Activated naive CD8-positive, alpha-beta T cell (primary cell): Measurements from ENCODE around the gene UGGT2.

Experiments used
- H3K27ac Mint-ChIP-seq: one replicate; pipeline ENCODE4 v1.8.0; 2021; ENCODE audit warnings: mixed read lengths
- H3K27me3 Mint-ChIP-seq: one replicate; pipeline ENCODE4 v1.8.0; 2021; ENCODE audit warnings: mixed read lengths
- H3K36me3 Mint-ChIP-seq: one replicate; pipeline ENCODE4 v1.8.0; 2021; ENCODE audit warnings: mixed read lengths
- H3K4me1 Mint-ChIP-seq: one replicate; pipeline ENCODE4 v1.8.0; 2021; ENCODE audit warnings: low read depth, mixed read lengths
- H3K4me3 Mint-ChIP-seq: one replicate; pipeline ENCODE4 v1.8.0; 2021; ENCODE audit warnings: mild to moderate bottlenecking, mixed read lengths
- H3K9me3 Mint-ChIP-seq: one replicate; pipeline ENCODE4 v1.8.0; 2021; ENCODE audit warnings: low read depth, mixed read lengths

The UGGT2 gene

DNA sequence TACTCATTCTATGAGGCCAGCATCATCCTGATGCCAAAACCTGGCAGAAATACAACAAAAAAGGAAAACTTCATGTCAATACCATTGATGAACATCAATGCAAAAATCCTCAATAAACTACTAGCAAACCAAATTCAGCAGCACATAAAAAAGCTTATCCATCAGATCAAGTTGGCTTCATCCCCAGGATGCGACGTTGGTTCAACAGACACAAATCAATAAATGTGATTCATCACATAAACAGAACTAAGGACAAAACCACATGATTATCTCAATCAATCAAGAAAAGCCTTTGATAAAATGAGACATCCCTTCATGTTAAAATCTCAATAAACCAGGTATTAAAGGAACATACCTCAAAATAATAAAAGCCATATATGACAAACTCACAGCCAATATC is 134.3 kb downstream of the UGGT2 start:
- Mint-ChIP-seq H3K9me3 (peaks cover 7% of the 10 kb centered on the region), H3K4me1 (no peaks in the 10 kb centered on the region), H3K27ac (no peak overlapping the region), H3K36me3 (no peaks in the 10 kb centered on the region), H3K4me3 (no peak overlapping the region), H3K27me3 (no peaks in the 10 kb centered on the region)

DNA sequence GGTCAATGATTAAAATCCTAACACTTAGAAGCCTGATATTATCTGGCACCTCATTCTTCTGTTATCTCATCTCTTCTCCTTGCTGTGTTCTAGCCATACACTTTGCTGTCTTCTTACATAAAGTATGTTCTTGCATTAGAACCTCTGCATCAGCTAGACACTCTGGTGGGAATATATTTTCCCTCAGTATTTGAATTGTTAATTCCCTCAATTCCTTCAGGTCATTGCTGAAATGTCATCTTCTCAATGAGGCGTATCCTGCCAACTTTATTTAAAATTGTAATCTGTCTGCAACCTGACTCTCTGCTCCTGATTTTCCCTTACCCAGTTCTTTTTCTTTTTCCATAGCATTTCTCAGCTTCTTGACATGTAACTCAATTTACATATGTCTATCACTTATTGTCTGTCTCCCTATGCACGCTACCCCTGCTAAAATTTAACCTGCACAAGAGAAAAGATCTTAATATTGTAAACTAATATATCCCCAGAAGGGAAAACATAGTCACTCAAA is 138.2 kb downstream of the UGGT2 start:
- H3K27ac Mint-ChIP-seq: no peak overlapping the region
- peaks cover 7% of the 10 kb centered on the region for H3K9me3 Mint-ChIP-seq
- no peaks in the 10 kb centered on the region for H3K36me3 Mint-ChIP-seq
- H3K4me1 Mint-ChIP-seq: no peaks in the 10 kb centered on the region
- H3K27me3 Mint-ChIP-seq: no peaks in the 10 kb centered on the region
- H3K4me3 Mint-ChIP-seq: no peak overlapping the region

- Mint-ChIP-seq H3K27ac (no peak overlapping the region), H3K4me3 (no peak overlapping the region), H3K9me3 (no peaks in the 10 kb centered on the region), H3K27me3 (no peaks in the 10 kb centered on the region), H3K36me3 (no peaks in the 10 kb centered on the region), H3K4me1 (no peaks in the 10 kb centered on the region)
Measured at GRCh38 chr13:95906999-95907398, 146.2 kb downstream of the UGGT2 start.

DNA sequence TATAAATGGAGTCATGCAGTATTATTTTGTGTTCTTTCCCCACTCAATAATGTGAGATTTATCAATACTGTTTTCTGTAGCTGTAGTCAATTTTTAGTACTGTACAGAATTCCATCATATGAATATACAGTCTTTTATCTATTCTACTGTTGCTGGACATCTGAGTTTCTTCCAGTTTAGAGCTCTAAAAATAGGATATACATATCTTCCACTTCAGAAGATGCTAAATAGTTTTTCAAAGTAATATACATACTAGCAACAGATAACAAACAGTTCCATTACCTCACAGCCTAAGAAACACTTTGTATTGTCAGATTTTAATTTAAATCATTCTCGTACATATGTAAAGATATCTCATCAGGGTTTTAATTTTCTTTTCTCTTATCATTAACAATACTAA is 149.6 kb downstream of the UGGT2 start:
- no peaks in the 10 kb centered on the region for H3K9me3 Mint-ChIP-seq
- H3K27me3 Mint-ChIP-seq: no peaks in the 10 kb centered on the region
- no peak overlapping the region for H3K27ac Mint-ChIP-seq
- no peaks in the 10 kb centered on the region for H3K4me1 Mint-ChIP-seq
- H3K4me3 Mint-ChIP-seq: no peak overlapping the region
- H3K36me3 Mint-ChIP-seq: no peaks in the 10 kb centered on the region

DNA sequence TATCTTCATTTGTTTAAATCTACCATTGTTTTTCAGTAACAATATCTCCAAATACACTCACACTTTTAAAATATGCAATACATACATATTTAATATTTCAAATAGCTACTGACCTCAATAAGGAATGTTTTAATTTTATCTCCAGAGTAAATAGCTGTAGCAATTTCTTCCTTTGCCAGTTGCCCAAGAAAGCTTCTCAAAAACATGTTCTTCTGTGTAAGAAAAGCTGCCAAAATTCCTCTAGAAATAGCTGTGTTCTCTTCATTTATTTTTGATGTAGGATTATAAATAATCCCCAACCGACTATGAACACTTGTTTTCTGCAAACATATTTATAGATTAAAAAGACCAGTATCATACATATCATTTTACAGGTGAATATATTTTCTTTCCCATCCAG is 150.5 kb downstream of the UGGT2 start:
- no peaks in the 10 kb centered on the region for H3K4me1 Mint-ChIP-seq
- no peak overlapping the region for H3K4me3 Mint-ChIP-seq
- no peaks in the 10 kb centered on the region for H3K9me3 Mint-ChIP-seq
- H3K27me3 Mint-ChIP-seq: no peaks in the 10 kb centered on the region
- H3K36me3 Mint-ChIP-seq: no peaks in the 10 kb centered on the region
- no peak overlapping the region for H3K27ac Mint-ChIP-seq

DNA sequence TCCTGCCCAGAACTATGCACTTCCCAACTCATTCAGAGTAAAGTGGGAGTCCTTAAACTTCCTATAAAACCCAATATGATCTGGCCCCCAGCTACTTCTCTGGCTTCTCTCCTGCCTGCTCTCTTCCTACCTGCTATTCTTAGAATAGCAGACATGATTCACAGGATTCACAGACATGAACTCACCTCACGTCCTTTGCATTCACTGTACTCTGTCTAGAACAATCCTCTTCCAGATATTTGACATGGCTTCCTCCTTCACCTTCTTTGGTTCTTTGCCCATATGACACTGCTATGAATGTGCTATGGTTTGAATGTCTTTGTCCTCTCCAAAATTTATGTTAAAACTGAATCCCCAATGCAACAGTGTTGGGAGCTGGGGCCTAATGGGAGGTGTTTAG is 154.9 kb downstream of the UGGT2 start:
- H3K27ac Mint-ChIP-seq: no peak overlapping the region

DNA sequence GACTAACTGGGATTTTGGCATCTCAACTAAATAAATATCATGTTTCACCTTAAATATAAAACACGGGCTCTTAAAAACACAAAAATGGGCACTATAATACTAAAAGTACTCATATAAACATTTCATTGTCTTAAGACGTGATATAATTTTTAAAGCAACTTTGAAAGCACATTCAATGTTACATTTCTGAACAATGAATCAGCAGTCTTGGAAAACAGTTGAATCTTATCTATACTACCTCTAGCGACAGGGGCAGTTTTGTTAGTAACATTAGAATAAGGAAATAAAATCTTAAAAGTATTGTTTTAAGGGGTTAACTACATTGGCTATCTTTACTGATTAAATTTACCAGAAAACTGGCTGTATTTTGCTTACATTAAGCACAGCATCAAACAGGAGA is 156.9 kb downstream of the UGGT2 start:
- H3K4me3 Mint-ChIP-seq: no peak overlapping the region
- no peak overlapping the region for H3K27ac Mint-ChIP-seq
- H3K36me3 Mint-ChIP-seq: no peaks in the 10 kb centered on the region
- H3K4me1 Mint-ChIP-seq: no peaks in the 10 kb centered on the region
- peaks cover 2% of the 10 kb centered on the region for H3K27me3 Mint-ChIP-seq
- no peaks in the 10 kb centered on the region for H3K9me3 Mint-ChIP-seq

More for the DNA sequence above, 154.9 kb downstream of the UGGT2 start:
- H3K27me3 Mint-ChIP-seq: peaks cover 2% of the 10 kb centered on the region
- H3K36me3 Mint-ChIP-seq: no peaks in the 10 kb centered on the region
- no peak overlapping the region for H3K4me3 Mint-ChIP-seq
- no peaks in the 10 kb centered on the region for H3K4me1 Mint-ChIP-seq
- no peaks in the 10 kb centered on the region for H3K9me3 Mint-ChIP-seq

DNA sequence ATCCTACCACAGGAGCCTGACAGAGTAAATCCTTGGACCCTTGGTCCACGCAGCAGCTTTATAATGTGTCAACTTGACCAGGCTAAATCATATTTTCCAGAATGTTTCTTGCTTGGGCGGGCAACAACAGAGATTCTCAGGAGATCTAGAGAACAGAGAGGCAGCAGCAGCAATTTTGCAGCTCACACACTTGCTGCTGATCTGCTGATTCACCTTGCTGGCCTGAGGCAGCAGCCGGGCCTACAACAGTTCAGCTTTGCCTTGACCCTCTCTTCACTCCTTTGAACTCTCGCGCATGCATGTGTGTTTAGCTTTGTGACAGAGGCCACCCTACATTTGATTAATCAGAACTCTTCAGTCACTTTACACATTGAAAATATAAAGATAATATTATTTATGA is 159.3 kb downstream of the UGGT2 start:
- no peak overlapping the region for H3K4me3 Mint-ChIP-seq
- H3K27ac Mint-ChIP-seq: no peak overlapping the region
- H3K36me3 Mint-ChIP-seq: no peaks in the 10 kb centered on the region
- H3K9me3 Mint-ChIP-seq: peaks cover 3% of the 10 kb centered on the region
- H3K4me1 Mint-ChIP-seq: no peaks in the 10 kb centered on the region
- peaks cover 3% of the 10 kb centered on the region for H3K27me3 Mint-ChIP-seq

DNA sequence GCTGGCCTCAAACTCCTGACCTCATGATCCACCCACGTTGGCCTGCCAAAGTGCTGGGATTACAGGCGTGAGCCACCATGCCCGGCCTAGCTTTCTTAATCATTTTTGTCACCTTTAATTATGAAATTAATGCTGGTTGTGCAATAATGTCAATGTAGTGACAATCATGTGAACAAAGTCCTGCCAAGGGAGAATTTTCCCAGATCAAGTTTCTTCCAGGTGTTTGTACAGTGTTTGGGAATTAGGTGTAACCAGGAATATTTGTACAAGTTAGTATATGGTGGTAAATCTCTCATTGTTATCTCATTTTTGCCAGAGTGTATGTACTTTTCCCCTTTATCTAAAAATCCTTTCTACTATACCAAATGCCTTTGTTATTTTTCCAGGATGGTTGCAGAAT is 171.1 kb downstream of the UGGT2 start:
- Mint-ChIP-seq H3K4me1 (no peaks in the 10 kb centered on the region), H3K27me3 (peaks cover 9% of the 10 kb centered on the region), H3K27ac (no peak overlapping the region), H3K36me3 (no peaks in the 10 kb centered on the region), H3K4me3 (no peak overlapping the region), H3K9me3 (no peaks in the 10 kb centered on the region)

DNA sequence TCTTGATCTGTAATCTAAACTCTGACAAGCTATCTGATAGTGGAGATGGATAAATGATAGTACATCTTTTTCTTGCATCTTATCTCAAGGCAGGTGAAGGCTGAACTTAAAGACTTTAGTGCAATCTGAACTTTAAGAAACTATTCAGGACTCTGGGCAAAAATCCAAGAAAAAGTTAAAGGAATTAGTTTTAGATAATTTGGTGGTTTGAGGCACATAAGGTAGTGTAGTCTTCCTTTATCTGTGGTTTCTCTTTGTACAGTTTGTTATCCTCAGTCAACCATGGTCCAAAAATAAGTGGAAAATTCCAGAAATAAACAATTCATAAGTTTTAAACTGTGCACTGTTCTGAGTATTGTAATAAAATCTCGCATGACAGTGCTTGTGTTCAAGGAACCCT is 172.9 kb downstream of the UGGT2 start:
- Mint-ChIP-seq H3K36me3 (no peaks in the 10 kb centered on the region), H3K27ac (no peak overlapping the region), H3K4me1 (no peaks in the 10 kb centered on the region)

DNA sequence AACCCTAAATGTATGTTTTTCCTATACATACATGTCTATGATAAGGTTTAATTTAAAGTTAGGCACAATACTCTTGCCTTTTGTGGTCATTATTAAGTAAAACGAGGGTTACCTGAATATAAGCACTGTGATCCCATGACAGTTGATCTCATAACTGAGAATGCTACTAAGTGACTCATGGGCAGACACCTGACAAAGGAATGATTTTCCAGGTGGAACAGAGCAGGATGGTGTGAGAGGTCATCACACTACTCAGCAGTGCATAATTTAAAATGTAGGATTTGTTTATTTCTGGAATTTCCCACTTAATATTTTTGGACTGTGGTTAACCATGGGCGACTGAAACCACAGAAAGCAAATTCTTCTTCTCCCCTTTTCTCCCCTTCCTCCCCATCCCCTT is 178.9 kb downstream of the UGGT2 start:
- no peaks in the 10 kb centered on the region for H3K4me1 Mint-ChIP-seq
- H3K27me3 Mint-ChIP-seq: peaks cover 6% of the 10 kb centered on the region

More for the DNA sequence above, 172.9 kb downstream of the UGGT2 start:
- no peaks in the 10 kb centered on the region for H3K9me3 Mint-ChIP-seq
- peaks cover 9% of the 10 kb centered on the region for H3K27me3 Mint-ChIP-seq
- H3K4me3 Mint-ChIP-seq: no peak overlapping the region

GRCh38 chr13:95870421-95870820 is 182.8 kb downstream of the UGGT2 start:
- Mint-ChIP-seq H3K4me3 (no peak overlapping the region), H3K36me3 (no peaks in the 10 kb centered on the region), H3K27ac (no peak overlapping the region), H3K9me3 (no peaks in the 10 kb centered on the region), H3K27me3 (peaks cover 6% of the 10 kb centered on the region), H3K4me1 (no peaks in the 10 kb centered on the region)

More for the DNA sequence above, 178.9 kb downstream of the UGGT2 start:
- Mint-ChIP-seq H3K4me3 (no peak overlapping the region), H3K27ac (no peak overlapping the region), H3K36me3 (no peaks in the 10 kb centered on the region), H3K9me3 (no peaks in the 10 kb centered on the region)

DNA sequence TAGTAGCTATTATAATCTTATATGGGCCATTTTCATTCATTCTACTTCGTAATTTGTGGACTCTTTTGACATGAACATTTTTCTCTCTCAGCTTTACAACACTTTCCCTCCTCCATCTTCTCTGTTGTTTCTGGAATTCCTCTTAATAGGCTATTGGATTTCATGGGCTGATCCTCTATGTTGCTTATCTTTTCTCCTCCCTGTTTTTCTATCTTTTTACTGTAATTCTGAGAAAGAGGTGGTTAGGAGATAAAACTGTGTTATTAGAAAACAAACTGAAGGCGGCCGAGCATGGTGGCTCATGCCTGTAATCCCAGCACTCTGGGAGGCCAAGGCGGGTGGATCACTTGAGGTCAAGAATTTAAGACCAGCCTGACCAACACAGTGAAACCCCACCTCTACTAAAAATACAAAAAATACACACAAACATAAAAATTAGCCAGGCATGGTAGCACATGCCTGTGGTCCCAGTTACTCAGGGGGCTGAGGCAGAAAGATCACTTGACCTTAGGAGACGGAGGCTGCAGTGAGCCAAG is 188.1 kb downstream of the UGGT2 start:
- H3K4me3 Mint-ChIP-seq: no peak overlapping the region
- no peak overlapping the region for H3K27ac Mint-ChIP-seq
- no peaks in the 10 kb centered on the region for H3K4me1 Mint-ChIP-seq
- peaks cover 5% of the 10 kb centered on the region for H3K9me3 Mint-ChIP-seq
- no peaks in the 10 kb centered on the region for H3K36me3 Mint-ChIP-seq
- peaks cover 2% of the 10 kb centered on the region for H3K27me3 Mint-ChIP-seq

- Mint-ChIP-seq H3K36me3 (no peaks in the 10 kb centered on the region), H3K4me3 (no peak overlapping the region), H3K27ac (no peak overlapping the region), H3K4me1 (no peaks in the 10 kb centered on the region), H3K27me3 (peaks cover 2% of the 10 kb centered on the region), H3K9me3 (peaks cover 5% of the 10 kb centered on the region)
Measured at GRCh38 chr13:95862408-95862807, 190.8 kb downstream of the UGGT2 start.

DNA sequence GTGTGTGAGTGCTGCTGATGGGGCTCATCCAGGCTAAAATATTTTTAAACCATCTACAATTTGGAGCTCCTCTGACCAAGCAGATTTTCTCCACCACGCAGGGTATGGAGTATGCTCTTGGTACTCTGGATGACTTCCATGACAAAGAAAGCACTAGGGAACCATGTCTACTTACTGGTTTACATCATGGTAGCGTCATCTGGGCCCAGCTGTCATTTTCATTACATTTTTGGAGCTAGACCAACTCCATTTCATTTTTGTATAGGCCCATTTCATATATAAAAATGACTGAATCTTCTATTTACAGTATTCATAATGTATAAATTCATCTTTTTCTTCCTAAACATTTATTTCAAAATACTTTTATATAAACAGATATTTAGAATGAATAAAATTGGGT is 191.9 kb downstream of the UGGT2 start:
- H3K36me3 Mint-ChIP-seq: no peaks in the 10 kb centered on the region
- no peak overlapping the region for H3K4me3 Mint-ChIP-seq
- H3K9me3 Mint-ChIP-seq: peaks cover 5% of the 10 kb centered on the region
- H3K27me3 Mint-ChIP-seq: peaks cover 2% of the 10 kb centered on the region
- H3K4me1 Mint-ChIP-seq: no peaks in the 10 kb centered on the region
- no peak overlapping the region for H3K27ac Mint-ChIP-seq

DNA sequence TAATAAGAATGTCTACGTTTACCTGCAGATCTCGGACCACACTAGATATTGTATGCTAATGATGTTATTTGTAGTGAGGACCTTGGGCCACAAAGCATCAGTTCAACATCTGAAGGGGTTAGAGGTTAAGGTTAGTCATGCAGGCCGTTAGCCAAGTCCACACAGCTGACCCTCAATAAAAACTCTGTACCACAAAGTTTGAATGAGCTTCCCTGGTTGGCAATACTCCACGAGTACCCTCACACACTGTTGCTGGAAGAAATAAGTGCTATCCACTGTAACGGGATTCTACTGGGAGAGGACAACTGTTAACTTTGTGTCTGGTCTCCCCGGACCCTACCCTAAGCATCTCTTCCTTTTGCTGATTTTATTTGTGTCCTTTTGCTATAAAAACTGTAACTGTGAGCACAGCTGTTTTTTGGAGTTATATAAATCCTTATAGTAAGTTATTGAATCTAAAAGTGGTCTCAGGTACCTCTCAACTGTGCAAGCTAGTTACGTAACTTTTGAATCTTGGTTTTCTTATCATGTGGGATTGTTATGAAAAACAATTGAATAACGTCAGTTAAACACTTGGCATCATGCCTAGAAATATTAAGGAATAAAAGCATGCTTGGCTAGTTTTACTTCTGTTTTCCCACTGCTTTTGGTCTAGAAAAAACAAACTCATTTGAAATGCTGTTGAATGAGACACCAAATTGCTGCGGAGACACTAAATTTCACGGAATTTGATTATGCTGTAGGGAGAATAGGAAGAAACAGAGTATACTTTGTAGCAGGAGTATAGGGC is 194.7 kb downstream of the UGGT2 start:
- Mint-ChIP-seq H3K4me1 (no peaks in the 10 kb centered on the region), H3K9me3 (peaks cover 4% of the 10 kb centered on the region), H3K4me3 (no peak overlapping the region), H3K27ac (no peak overlapping the region), H3K27me3 (peaks cover 2% of the 10 kb centered on the region), H3K36me3 (no peaks in the 10 kb centered on the region)
